HG02970 (cell line): ENCODE measurements around the gene PIN4.
"Not testable (repeated sequence)": the region's sequence is repeated elsewhere in the genome, so short reads cannot be mapped to it uniquely, and the experiment has no call there.

ENCODE experiments used
- ATAC-seq: cut with Tn5 transposase; IDR thresholded peaks from one replicate; pipeline ENCODE4 v1.9.1; 2021; ENCODE audit warnings: mild to moderate bottlenecking, moderate library complexity, moderate number of reproducible peaks; ENCODE audit not compliant: unreplicated experiment, low FRiP score

Gene PIN4

DNA sequence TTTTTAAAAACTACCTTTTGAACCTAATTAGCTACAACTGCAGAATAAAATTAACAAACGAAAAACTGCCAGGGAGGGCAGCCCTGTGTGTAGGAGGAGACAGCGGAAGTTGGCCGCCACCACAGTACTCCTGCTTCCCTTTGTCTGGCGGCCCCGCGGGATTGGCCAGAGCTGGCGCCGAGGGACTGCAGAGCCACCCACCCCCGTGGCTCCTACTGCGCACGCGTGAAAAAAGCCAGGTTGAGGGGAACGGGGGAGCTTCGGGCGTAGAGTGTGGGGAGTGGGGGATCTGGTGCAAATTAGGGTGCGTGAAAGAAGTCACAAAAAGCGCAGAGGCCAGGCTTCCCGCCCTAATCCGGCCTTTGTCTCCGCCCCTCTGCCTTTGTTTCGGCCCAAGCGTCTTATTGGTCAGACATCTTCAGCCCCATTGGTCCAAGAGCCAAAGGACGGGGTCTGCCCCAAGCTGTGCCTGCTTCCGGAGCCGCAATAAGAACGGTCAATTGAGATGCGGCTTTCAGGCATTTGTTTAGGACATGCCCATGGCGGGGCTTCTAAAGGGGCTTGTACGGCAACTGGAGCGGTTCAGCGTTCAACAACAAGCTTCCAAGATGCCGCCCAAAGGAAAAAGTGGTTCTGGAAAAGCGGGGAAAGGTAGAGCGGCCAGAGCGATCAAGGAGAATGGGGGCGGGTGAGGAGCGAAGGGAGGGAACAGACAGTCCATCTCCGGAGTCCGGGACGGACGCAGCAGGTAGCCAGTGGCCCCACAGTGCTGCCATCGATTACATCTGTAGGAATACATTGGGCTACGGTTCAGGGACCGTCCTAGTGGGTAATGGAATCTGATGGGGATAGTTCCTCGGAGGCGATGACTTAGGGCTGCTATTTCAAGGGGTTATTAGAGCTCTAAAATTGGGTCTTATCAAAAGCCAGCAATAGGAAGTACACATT lies at the start of gene PIN4:
PIN4 (plus strand) TSS at position 580 of the 948 bp plus-strand sequence; CDS start at position 609, 29 bp downstream.
- peak; percentile 97 for ATAC-seq

DNA sequence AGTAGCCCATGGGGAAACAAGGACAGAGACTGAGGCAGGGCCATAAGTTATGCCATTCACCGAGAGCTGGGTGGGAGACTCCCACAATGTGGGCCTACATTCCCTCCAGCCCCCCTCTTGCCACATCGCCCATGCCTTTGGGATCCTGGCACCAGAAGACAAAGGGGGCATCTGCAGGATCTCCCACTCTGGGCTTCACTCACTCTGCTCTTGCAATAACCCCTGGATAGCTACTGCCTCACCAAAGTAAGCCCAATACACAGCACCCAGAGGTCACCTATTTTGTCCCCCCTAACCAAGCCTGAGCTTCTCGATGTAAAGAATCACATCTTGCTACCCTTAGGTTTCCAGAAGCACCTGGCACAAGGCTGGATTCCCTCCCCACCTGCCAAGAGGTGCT lies 49.1 kb upstream of the PIN4 start:
- ATAC-seq = no peak

DNA sequence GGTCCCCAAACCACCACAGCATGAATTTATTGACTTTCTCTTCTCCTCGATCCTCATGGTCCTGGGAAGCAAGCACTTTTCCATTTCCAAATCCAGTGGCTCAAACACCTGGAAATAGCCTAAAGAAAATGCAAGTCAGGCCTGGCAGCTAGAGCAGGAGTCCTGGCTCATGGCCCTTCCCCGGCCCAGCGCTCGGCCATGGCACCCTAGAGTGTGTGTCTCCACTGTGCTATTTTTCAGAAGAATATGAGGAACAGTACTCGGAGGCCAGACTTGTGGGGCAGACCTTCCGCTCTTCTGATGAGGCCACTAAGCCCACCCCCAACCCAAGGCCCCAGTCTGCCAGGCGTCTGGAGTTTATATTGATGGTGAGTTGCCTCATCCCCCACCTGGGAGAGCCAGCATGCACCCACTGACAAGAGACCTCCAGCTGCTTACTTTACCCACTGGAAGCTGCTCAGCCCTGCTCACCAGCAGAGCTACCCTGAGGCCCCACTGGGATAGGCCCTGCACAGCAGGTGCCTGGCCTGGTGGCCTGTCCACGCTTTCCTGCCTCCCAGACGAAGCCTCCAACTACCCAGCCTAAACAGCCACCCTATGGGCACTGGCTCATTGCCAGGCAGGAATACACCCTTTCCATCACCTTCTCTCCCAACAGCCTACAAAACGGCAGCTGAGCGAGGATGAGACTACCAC lies 47.6 kb upstream of the PIN4 start:
- ATAC-seq = no peak

DNA sequence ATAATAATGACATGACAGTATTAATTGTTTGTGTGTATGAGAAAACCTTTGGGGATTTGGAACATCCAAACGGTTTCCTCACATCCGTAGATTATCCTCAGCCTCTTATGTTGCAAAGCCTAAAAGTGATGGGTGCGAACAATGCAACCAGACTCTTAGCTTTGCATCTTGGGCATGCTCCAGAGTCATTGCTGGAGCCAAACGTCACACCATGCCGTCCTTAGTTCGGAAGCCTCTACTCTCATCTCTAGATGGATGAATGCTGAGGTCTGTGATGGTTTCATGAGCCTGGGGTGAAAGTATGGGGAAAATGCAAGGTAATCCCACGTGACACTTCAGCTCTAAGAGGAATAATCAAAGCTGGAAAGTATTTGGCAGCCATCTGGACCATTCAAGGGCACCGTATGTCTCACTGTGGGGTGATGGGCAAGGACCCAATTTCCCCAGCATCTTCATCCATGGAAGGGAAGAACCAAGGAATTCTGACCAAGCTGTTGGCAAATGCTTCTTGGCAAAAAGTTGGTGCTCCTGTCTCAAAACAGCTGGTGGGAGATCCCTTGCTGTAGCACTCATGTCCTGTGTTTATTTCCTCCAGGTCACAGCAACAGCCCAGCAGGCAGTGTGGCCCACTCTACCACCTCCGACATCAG lies 43.6 kb upstream of the PIN4 start:
- no peak for ATAC-seq

DNA sequence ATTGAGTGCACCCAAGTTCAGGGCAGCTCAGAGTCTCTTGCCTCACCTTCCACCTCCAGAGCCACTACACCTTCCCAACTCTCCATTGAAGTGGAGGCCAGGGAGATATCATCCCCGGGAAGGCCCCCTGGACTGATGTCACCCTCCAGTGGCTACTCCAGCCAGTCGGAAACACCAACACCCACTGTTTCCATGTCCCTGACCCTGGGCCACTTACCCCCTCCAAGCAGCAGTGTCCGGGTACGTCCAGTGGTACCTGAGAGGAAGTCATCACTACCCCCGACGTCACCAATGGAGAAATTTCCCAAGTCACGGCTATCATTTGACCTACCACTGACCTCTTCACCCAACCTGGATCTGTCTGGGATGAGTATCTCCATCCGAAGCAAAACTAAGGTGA lies 42.0 kb upstream of the PIN4 start:
- ATAC-seq = no peak

DNA sequence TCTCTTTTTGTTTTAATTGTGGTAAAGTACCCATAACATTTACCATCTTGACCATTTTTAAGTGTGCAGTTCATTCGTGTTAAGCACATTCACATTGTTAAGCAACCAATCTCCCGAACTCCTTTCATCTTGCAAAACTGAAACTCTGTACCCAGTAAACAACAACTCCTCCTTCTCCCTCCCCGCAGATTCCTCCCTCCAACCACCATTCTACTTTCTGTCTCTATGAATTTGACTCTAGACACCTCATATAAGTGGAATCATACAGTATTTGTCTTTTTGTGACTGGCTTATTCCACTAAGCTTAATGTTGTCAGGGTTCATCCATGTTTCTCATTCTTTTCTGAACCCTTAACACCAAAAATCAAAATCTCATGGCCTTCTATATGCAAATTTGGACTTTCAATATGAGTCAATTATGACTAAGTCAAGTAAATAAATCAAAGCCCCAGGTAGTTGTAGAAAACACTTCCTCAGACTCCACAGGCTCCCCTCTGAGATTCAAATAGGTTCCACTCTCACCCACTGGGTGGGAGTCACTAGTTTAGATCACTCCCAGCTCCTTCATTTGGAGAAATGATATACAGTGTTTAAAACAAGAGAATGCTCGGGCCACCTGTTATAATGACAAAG lies 40.1 kb upstream of the PIN4 start:
- peak; percentile 53 for ATAC-seq

DNA sequence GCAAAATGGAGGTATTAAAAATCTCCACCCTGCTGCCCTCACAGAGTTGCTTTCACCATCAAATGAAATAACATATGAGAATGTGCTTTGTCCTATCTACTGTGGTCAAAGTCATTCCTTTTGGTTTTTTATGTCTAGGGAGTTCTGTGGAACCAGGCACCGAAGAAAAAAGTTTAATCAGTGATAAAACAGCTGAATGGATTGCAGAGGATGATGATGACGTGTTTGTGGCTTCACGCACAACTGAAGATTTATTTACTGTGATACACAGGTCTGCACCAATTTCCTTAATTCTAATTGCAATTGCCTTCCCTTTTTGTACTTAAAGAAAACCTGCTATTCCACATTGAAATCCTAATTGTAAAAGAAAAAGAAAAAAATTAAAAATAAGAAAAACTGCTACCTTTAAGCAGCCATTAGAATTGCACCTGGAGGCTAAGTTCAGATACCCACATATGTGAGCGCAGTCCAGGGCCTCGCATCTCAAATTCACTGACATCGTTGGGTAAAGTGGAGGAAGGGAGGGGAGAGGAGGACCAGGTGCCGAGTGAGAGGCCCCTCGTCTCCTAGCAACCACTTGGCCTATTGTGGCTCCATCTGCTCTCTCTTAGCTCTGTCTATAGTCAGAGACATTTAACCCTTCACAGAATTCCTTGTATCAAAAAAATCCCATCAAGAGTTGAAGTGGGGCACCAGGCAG lies 39.3 kb upstream of the PIN4 start:
- no peak for ATAC-seq

DNA sequence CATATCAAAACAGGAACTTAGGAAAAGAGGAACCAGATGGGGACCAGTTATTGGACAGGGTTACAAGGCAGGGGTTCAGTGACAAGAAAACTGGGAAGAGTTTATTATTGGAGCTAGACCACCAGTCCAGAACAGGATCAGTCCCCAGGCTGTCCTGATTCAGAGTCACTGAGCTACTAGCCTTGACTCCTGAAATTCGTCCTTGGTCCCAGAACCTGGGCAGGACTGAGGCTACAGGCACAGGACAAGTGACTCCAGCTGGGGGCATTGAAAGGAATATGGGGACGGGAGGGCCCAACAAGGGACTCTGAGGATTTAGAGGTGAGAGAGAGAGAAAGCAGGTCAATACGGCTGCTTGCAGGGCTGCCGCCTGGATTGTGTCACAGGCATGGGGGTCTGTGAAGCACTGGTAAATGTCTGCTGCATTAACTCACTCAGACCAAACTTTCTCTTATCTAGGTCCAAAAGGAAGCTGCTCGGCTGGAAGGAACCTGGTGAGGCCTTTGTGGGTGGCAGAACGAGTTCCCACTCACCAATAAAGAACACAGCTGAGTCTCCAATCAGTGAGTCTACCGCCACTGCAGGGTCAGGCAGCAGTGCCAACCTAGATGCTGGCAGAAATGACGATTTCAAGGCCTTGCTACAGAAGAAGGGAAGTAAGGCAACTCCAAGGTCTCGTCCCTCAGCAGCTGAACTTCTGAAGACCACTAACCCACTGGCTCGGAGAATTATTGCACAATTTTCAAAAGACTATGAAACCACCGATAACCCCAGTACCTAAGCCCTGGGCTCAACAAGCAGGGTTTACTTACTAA lies 38.6 kb upstream of the PIN4 start:
- ATAC-seq = no peak

DNA sequence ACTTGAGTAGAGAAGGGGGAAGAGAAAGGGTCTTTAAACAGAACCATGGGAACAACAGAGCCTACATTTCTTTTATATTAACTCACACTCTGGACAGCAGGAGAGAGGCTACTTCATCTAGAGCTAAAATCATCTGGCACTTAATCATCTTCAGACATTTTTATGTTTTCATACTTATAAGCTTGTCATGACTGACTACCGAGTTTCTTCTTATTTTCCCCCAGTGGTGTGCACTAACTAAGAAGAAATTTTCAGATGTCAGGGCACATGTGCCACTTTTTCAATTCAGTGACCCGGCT lies 38.0 kb upstream of the PIN4 start:
- ATAC-seq = no peak

DNA sequence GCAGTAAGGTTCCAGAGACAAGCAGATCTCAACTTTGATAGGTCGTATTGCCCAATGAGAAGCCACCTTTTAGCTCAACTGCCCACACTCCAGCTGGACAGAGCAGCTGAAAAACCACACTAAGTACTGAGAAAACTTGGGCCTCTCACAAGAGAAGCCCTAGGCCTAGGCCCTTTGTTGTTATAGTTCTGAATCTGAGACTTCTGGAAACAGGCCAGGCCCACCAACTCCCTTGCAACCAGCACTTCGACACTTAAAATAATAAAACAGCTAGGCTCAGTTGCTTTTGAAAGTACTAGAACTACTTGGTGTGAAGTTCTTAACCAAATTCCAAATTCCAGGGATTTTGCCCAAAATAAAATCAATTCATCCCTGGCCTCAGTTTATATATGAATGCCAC lies 36.4 kb upstream of the PIN4 start:
- no peak for ATAC-seq

DNA sequence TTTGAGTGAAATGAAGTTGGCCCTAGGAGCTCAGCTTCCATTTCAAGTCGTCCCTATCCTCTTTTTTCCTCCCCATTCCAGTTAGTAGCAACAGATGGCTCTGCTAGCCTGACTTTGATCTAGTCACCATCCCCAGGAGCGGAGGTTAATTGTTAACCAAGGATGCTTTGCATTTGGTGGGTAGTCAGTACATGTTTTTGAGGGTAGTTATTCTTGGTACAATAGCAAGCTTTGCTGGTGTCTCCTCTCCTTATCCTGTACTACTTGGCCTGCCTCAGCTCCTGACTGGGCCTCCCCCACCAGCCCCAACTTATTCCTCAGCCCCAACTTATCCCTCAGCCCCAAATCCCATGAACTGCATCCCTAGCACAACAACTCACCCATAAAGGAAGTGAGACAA lies 35.0 kb upstream of the PIN4 start:
- no peak for ATAC-seq

DNA sequence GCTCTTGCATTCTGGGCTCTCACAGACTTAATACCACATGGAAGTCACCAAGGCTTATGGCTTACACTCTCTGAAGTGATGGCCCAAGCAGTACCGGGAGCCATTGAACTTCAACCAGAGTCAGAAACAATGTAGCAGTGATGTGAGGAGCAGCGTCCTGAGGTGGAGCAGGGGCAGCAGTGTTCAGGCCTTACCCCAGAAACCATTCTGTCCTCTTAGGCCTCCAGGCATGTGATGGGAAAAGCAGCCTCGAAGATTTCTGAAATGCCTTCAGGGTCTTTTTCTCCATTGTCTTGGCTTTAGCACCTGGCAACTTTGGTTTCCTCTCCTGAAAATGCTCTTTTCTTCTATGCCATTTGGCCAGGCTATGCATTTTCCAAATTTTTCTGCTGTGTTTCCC lies 22.8 kb upstream of the PIN4 start:
- ATAC-seq = no peak

DNA sequence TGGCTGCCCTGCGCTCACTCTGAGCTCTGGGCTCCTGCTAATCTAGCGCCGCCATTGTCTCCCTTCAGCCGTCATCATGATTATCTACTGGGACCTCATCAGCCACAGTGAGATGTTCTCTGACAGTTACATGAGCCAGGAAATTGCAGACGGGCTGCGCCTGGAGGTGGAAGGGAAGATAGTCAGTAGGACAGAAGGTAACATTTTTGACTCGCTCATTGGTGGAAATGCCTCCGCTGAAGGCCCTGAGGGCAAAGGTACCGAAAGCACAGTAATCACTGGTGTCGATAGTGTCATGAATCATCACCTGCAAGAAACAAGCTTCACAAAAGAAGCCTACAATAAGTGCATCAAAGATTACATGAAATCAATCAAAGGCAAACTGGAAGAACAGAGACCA lies 21.8 kb upstream of the PIN4 start:
- no peak for ATAC-seq

DNA sequence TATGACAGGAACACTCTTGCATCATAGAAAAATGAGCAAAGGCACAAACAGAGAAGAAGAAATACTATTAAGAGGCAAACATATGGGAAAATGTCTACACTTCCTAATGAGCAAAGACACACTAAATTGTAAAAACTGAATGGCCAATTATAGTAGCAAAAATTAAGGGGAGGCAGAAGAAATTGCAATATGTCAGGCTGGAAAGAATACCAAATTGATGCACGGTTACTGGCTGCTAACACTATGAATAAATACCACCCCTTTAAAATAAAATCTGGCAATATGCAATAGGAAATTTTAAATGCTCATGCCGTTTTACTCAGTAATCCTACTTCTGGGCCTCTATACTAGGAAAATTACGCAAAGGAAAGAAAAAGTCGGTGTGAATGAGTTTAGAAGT lies 16.0 kb upstream of the PIN4 start:
- no peak for ATAC-seq

DNA sequence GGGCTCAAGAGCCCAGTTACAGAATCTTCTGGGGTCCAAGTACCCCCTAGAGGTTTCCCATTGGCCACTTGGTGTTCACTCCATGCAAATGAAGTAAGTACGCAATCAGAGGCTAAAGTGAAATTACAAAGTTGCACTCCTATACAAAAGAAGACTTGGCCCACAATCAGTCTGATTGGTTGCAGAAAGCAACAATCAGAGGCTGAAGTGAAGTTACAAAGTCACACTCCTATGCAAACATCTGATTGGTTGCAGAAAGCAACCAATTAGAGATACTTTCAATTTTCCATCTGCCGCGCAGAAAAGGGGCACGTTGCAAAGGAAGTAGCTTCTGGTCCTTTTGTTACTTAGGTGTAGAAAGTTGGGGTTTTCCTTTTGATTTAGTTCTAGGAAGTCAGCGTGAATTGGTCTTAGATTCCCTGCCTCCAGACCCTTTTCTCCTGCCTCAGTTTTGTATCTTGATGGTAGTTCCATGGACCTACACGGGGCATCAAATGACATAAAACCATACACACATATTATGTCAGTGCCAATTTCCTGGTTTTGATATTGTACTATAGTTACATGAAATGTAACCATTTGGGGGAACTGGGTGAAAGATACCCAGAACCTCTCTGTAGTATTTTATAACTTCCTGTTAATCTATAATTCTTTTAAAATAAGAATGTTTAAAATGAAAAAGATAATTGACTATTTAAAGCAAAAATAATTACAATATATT lies 12.4 kb upstream of the PIN4 start:
- ATAC-seq = no peak

DNA sequence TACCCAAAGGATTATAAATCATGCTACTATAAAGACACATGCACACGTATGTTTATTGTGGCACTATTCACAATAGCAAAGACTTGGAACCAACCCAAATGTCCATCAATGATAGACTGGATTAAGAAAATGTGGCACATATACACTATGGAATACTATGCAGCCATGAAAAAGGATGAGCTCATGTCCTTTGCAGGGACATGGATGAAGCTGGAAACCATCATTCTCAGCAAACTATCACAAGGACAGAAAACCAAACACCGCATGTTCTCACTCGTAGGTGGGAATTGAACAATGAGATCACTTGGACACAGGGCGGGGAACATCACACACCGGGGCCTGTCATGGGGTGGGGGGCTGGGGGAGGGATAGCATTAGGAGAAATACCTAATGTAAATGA lies 5.3 kb upstream of the PIN4 start:
- not testable (repeated sequence) for ATAC-seq

DNA sequence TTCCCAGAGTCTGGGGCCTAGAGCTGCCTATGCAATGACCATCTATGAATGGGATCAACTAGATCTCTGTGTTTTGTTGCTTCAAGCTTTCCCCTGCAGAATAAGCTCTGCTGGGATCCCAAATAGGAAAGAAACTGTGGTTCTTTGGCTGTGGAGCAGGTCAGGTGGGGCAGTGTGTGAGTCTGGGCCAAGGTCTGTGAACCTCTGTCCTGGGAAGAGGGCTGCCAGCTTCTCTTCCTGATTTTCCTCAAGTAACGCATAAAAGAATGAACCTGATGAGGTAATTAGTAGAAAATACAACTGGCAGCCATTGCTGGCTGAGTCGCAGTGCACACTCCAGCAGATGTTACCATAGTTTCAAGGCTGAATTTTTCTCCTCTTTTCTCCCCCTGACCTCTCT lies 4.6 kb upstream of the PIN4 start:
- ATAC-seq = no peak

DNA sequence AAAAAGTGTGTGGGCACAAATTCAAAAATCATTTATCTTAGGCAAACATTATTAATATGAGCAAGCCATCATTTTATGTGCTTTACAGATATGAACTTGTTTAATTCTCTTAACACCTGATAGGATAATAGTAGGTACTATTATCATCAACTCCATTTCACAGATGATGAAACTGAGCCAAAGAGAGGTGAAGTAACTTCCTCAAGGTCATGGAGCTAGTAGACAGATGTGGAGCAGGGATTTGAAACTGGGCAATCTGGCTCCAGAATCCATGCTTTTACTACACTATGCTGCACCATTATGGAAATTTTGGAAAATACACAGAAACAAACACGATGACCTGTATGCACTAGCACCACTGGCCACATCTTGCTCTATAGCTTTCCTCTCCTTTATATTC lies 1.0 kb upstream of the PIN4 start:
- ATAC-seq = no peak

DNA sequence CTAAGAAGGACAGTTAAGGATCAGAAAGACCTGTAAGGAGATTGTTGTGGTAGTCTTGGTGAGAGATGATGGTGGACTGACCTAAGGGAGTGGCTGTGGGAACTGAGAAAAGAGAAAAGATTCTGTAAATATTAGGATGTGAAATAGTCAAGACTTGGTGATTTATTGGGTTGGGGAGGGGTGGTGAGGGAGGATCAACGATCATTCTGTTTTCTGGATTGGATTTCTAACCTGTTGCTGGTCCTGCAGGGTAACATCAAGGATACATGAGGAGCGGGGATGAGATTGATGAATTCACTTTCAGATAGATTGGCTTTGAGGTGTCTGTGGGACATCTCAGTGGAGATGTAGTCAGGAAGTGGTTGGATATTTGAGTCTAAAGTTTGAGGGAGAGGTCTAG lies 1.4 kb downstream of the PIN4 start:
- no peak for ATAC-seq
